ENCODE data around the gene CDK14.

Gene CDK14

DNA sequence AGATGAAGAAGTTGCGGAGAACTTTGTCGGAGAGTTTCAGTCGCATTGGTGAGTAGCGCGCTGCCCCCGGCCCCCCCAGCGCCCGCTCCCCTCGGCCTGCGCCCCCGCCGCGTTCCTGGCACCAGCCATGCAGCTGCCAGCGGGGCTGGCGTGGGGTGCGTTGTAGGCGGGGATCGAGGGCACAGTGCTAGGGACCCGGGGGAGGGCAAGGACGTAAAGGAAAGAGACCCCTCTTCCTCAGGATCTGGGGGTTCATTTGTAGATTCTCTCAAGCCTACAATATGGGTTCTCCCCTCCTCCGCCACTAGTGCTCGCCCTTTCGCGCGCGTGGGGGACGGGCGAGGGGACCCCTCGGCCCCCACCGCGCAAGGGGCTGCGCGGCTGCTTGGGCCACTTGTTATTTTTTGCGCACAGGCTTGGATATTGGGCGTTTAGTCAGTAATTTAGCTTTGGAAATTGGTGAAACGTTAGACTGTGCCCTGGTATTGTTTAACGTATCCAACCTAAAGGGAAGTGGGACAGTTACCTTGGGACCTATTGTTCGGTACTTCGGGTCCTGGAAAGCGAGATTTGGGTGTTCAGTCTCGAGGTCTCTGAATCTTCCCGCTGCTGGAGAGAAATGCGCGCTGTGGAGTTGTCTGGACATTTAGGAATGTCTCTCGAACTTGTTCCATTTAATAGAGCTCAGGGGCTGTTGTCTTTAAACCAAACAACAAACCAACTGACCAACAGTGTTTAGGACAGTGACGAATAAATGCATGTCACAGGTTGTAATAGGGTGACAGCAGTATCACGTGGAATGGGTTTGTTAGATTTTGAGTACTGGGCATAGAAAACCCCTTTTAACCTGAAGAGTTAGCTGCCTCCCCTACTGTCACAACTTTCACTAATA lies 796 bp downstream of the CDK14 start:
- Histone ChIP-seq H3K27me3 (ENCODE audit: insufficient read depth, low read length, poor library complexity) (no peaks in the 10 kb centered on the region), H3K9ac (ENCODE audit: low read depth, low read length) (no peak overlapping the region), H4K20me1 (ENCODE audit: insufficient read depth, low read length) (no peaks in the 10 kb centered on the region), H3K4me3 (ENCODE audit: low read depth in 1 of 2, low read length in 2 of 2) (no peak overlapping the region), H3K79me2 (ENCODE audit: insufficient read depth, low read length) (no peaks in the 10 kb centered on the region), H3K4me1 (ENCODE audit: insufficient read depth, low read length) (no peaks in the 10 kb centered on the region), H2AFZ (ENCODE audit: low read depth, low read length) (no peak overlapping the region), H3K9me3 (ENCODE audit: insufficient read depth, low read length, severe bottlenecking) (no peaks in the 10 kb centered on the region), H3K27ac (ENCODE audit: low read length) (no peak overlapping the region), H3K36me3 (ENCODE audit: insufficient read depth, low read length) (no peaks in the 10 kb centered on the region), H3K4me2 (ENCODE audit: insufficient read depth, low read length) (no peak overlapping the region)
- TF ChIP-seq, protein P1, sequence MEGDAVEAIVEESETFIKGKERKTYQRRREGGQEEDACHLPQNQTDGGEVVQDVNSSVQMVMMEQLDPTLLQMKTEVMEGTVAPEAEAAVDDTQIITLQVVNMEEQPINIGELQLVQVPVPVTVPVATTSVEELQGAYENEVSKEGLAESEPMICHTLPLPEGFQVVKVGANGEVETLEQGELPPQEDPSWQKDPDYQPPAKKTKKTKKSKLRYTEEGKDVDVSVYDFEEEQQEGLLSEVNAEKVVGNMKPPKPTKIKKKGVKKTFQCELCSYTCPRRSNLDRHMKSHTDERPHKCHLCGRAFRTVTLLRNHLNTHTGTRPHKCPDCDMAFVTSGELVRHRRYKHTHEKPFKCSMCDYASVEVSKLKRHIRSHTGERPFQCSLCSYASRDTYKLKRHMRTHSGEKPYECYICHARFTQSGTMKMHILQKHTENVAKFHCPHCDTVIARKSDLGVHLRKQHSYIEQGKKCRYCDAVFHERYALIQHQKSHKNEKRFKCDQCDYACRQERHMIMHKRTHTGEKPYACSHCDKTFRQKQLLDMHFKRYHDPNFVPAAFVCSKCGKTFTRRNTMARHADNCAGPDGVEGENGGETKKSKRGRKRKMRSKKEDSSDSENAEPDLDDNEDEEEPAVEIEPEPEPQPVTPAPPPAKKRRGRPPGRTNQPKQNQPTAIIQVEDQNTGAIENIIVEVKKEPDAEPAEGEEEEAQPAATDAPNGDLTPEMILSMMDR (IDR thresholded peaks at IDR 0.05; ENCODE audit: borderline replicate concordance, extremely low read depth, low read length, poor library complexity, severe bottlenecking) = no peak
- no peak for TF ChIP-seq EZH2 (IDR thresholded peaks at IDR 0.05; ENCODE audit: borderline replicate concordance, low read depth, low read length, severe bottlenecking)
- DNase-seq (no peak), ATAC-seq (ENCODE audit: insufficient read depth, low read depth) (no peak)

DNA sequence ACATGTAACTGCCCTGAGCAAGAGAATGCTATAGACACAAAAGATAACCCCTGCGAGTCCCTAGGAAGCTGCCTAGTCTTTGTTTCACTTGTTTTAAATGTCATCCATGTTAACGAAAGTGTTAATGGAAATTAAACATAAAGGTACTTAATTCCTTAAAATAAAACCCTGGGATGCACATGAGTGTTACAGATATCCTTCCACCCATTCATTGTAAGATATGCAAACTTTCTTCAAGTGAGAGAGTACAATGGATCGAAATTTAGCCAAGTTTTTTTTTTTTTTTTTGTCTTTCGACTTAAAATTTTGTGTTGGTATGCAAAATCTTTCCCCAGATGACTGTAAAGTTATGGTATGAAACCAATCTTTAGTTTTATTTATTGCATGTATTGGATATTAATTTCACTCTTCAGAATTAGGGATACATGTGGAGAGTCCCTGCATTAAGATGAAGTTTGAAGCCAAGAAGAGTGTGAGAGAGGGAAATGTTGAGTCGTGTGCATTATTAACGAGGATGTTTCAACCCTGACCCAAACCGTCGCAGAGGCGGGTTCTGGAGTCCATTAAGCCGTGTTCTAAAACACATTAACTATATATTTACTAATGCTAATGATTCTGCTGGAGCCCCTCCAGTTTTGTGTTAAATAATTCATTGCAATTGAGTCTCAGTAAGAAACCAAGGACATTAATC lies 1.6 kb downstream of the CDK14 start:
- no peak overlapping the region for H3K4me2 ChIP-seq (ENCODE audit: insufficient read depth, low read length)
- H3K4me1 ChIP-seq (ENCODE audit: insufficient read depth, low read length) = no peaks in the 10 kb centered on the region
- ATAC-seq (ENCODE audit: insufficient read depth, low read depth) (no peak), DNase-seq (no peak)
- H3K4me3 ChIP-seq (ENCODE audit: low read depth in 1 of 2, low read length in 2 of 2) = no peak overlapping the region
- H3K9ac ChIP-seq (ENCODE audit: low read depth, low read length) = no peak overlapping the region
- H3K79me2 ChIP-seq (ENCODE audit: insufficient read depth, low read length) = no peaks in the 10 kb centered on the region
- TF ChIP-seq, protein P1 (IDR thresholded peaks at IDR 0.05; ENCODE audit: borderline replicate concordance, extremely low read depth, low read length, poor library complexity, severe bottlenecking) = no peak
- TF ChIP-seq EZH2 (IDR thresholded peaks at IDR 0.05; ENCODE audit: borderline replicate concordance, low read depth, low read length, severe bottlenecking) = no peak
- no peak overlapping the region for H2AFZ ChIP-seq (ENCODE audit: low read depth, low read length)
- no peaks in the 10 kb centered on the region for H3K27me3 ChIP-seq (ENCODE audit: insufficient read depth, low read length, poor library complexity)
- no peak overlapping the region for H3K27ac ChIP-seq (ENCODE audit: low read length)
- no peaks in the 10 kb centered on the region for H3K9me3 ChIP-seq (ENCODE audit: insufficient read depth, low read length, severe bottlenecking)
- no peaks in the 10 kb centered on the region for H4K20me1 ChIP-seq (ENCODE audit: insufficient read depth, low read length)
- no peaks in the 10 kb centered on the region for H3K36me3 ChIP-seq (ENCODE audit: insufficient read depth, low read length)

DNA sequence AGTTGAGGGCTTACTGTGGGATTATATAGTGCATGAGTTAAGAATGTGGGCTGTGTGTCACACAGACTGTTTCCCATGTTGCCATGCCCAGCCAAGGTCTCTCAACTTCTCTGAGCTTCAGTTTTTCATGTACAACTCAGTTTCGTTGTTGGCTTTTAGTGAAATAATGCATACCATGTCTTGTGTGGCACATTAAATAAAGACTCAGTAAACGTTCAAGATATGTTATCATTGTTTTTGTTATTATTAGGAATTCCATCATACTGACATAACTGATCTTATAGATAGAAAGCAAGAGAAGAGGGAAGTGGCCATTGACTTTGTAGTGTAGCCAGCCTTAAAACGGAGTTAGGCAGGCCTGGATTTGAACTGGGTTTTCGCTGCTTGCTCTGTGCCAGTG lies 2.9 kb downstream of the CDK14 start:
- H3K79me2 ChIP-seq (ENCODE audit: insufficient read depth, low read length) = no peaks in the 10 kb centered on the region
- H3K27ac ChIP-seq (ENCODE audit: low read length) = no peak overlapping the region
- no peak for ATAC-seq (ENCODE audit: insufficient read depth, low read depth)
- H2AFZ ChIP-seq (ENCODE audit: low read depth, low read length) = no peak overlapping the region
- no peak for DNase-seq
- no peaks in the 10 kb centered on the region for H3K27me3 ChIP-seq (ENCODE audit: insufficient read depth, low read length, poor library complexity)
- no peaks in the 10 kb centered on the region for H4K20me1 ChIP-seq (ENCODE audit: insufficient read depth, low read length)
- no peaks in the 10 kb centered on the region for H3K36me3 ChIP-seq (ENCODE audit: insufficient read depth, low read length)
- H3K9ac ChIP-seq (ENCODE audit: low read depth, low read length) = no peak overlapping the region
- no peak overlapping the region for H3K4me3 ChIP-seq (ENCODE audit: low read depth in 1 of 2, low read length in 2 of 2)
- no peaks in the 10 kb centered on the region for H3K4me1 ChIP-seq (ENCODE audit: insufficient read depth, low read length)
- no peak overlapping the region for H3K4me2 ChIP-seq (ENCODE audit: insufficient read depth, low read length)
- H3K9me3 ChIP-seq (ENCODE audit: insufficient read depth, low read length, severe bottlenecking) = no peaks in the 10 kb centered on the region
- TF ChIP-seq EZH2 (IDR thresholded peaks at IDR 0.05; ENCODE audit: borderline replicate concordance, low read depth, low read length, severe bottlenecking) = no peak
- TF ChIP-seq, protein P1 (IDR thresholded peaks at IDR 0.05; ENCODE audit: borderline replicate concordance, extremely low read depth, low read length, poor library complexity, severe bottlenecking) = no peak

Measured in DND-41 (cell line).